Thyroid gland (tissue), 4 donors: Measurements from ENCODE around the gene NNAT. TPM values are rescaled to one million over a fixed set of nuclear protein-coding genes. Genes with fewer than 3 reads are reported as not detected.

ENCODE experiments used
- DNase-seq, 2 donors: peaks; one replicate each; pipeline ENCODE4 v3.0.0-alpha.2; 2019
- H3K27ac ChIP-seq, 3 donors: fragments of 200-600 bp; sonication (generic); 1 replicate in 2 of 3; 2 replicates in 1 of 3; pipeline ENCODE4 v1.5.1; 2016 to 2019; ENCODE audit warnings: mild to moderate bottlenecking in 1 of 3, moderate library complexity in 1 of 3
- H3K27me3 ChIP-seq: fragments of 200-600 bp; sonication (generic); one replicate; pipeline ENCODE4 v1.5.1; 2019
- H3K36me3 ChIP-seq, 2 donors: fragments of 200-600 bp; sonication (generic); one replicate each; pipeline ENCODE4 v1.5.1; 2016 to 2019
- H3K4me1 ChIP-seq, 2 donors: fragments of 200-600 bp; sonication (generic); one replicate each; pipeline ENCODE4 v1.5.1; 2017 to 2019
- H3K4me3 ChIP-seq, 3 donors: fragments of 200-600 bp; sonication (generic); replicated peaks in 1 of 3; 1 replicate in 2 of 3; 2 replicates in 1 of 3; pipeline ENCODE4 v1.5.1; 2016; ENCODE audit warnings: mild to moderate bottlenecking in 1 of 3
- H3K9me3 ChIP-seq: fragments of 200-600 bp; sonication (generic); one replicate; pipeline ENCODE4 v1.5.1; 2017
- POLR2A ChIP-seq, 2 donors: fragments of 450-650 bp; IDR thresholded peaks; one replicate each; pipeline ENCODE4 v1.6.1; 2017; ENCODE audit warnings: antibody characterized with exemption in 2 of 2, mild to moderate bottlenecking in 2 of 2, moderate library complexity in 1 of 2
- WGBS, 2 donors: methylation state at CpG; one replicate each; pipeline ENCODE4 v1.1.5; 2017; 5-methylcytosine and 5-hydroxymethylcytosine counted together
- intact Hi-C: fragments of 100-400 bp; cut with DNase I; formaldehyde crosslinking; loops from one replicate; pipeline ENCODE4 v1.15.1; 2023
- total RNA-seq, 4 donors: library from RNA; depleted of rRNA; stranded (reverse); fragments of >200 nt; gene quantifications; one replicate each; pipeline ENCODE4 v1.2.3, GENCODE V29; 2016
- TF ChIP-seq, protein P1 (sequence below), 6 experiments: fragments of 200-600 bp in 3 of 6; fragments of 450-650 bp in 3 of 6; sonication (generic) in 3 of 6; IDR thresholded peaks; one replicate each; pipeline ENCODE4 v1.5.1; 2016 to 2019; ENCODE audit warnings: antibody characterized with exemption in 6 of 6, mild to moderate bottlenecking in 2 of 6, inconsistent platforms in 1 of 6, moderate library complexity in 1 of 6

Gene NNAT
- total RNA-seq, 4 donors from 2014 or later: 0.45 to 4.9 (median 1.6) TPM

DNA sequence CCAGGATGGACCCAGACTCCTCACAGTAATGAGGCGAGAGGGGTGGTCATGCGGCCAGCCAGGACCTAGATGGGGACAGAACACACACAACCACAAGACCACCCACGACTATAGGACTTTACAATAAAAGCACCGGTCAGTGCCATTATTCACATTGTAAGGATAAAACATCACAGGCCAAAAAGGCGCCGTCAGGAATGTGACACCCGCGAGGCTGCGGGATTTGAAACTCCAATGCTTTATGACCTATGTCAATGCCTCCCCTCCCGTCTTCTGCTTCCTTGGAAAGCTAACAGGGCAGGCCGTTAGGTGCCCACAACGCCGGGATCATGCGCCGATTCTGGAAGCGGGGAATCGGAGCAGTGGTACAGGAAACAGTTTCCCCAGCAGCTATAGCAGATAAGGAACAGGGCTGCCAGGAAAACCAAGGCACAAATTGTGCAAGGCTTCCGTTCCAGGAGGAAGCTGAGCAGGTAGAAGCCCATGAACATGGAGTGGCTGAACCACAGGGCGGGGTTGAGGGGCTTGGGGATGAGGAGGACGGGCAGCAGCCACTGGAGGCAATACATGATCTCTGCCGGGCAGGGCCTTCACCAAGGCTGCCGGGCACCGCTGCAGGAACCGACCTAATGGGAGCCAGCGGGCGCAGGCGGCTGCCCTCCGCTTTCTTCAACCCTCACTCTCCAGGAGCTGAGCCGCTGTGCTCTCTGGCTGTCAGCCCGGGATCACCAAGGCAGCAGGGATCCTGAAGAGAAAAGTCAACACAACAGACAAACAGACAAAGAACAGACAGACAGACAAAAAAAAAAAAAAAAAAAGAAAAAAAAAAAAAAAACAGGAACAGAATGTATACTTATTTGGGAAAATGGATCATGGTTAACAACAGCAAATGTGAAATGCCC is 2.2 kb upstream of the NNAT start:
- WGBS, 2 donors: 75% methylated on average over 30 of the region's 30 CpGs
- H3K36me3 ChIP-seq: peaks cover 11 to 20% of the 10 kb centered on the region in 2 donors
- intact Hi-C loops: no loop called here
- peak overlapping the region in 1 of 3 donors; percentile 31 for H3K27ac ChIP-seq
- no peaks in the 10 kb centered on the region for H3K9me3 ChIP-seq
- H3K4me3 ChIP-seq: no peak overlapping the region
- H3K27me3 ChIP-seq: no peaks in the 10 kb centered on the region
- peak; percentile 20 to 24 for DNase-seq
- peaks cover 0 to 9% of the 10 kb centered on the region in 2 donors for H3K4me1 ChIP-seq
- TF ChIP-seq, protein P1, sequence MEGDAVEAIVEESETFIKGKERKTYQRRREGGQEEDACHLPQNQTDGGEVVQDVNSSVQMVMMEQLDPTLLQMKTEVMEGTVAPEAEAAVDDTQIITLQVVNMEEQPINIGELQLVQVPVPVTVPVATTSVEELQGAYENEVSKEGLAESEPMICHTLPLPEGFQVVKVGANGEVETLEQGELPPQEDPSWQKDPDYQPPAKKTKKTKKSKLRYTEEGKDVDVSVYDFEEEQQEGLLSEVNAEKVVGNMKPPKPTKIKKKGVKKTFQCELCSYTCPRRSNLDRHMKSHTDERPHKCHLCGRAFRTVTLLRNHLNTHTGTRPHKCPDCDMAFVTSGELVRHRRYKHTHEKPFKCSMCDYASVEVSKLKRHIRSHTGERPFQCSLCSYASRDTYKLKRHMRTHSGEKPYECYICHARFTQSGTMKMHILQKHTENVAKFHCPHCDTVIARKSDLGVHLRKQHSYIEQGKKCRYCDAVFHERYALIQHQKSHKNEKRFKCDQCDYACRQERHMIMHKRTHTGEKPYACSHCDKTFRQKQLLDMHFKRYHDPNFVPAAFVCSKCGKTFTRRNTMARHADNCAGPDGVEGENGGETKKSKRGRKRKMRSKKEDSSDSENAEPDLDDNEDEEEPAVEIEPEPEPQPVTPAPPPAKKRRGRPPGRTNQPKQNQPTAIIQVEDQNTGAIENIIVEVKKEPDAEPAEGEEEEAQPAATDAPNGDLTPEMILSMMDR (IDR thresholded peaks at IDR 0.05): no peak
- no peak for TF ChIP-seq POLR2A (IDR thresholded peaks at IDR 0.05)

DNA sequence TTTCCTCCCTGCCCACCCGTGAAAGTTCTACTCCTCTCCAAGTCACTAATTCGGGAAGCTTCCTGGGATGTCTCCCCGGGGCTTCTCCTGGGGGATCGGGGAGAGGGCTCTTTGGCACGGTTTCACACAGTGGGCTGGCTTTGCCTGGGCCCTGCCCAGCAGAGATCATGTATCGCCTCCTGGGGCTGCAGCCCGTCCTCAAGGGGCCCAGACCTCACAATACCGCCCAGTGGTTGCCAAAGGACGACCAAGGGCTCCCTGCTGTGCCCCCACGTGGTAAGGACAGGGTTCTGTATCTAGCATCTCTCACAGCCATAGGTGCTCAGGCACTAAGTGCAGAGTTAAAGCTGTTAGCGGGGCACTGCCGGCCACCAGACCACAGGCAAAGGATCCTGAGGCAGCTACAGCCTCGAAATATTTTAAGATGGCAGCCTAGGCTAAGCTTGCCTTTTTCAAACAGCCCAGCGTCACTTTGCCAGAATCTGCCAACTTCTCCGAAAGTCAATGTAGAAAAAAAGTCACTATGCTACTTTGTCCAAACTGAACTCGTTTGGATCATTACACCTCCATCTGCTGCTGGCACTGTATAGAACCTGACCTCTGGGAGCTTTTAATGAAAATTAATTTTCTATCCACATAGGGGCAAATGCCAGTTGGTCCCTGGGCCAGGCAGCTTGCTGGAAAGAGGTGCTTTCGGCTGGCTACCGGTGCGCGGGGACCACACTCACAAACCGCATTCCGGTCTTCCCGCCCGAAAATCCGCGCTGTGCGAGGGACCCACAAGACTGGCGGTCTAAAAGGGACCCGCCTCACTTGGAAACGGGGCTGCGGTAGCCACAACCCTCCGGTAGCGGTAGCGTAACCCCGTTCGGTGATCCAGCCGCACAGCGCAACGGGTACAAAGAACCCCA is 1.3 kb upstream of the NNAT start:
- intact Hi-C loops: no loop called here
- 83 to 87% methylated on average over 37 to 39 of the region's 39 CpGs for WGBS, 2 donors
- H3K27me3 ChIP-seq: no peaks in the 10 kb centered on the region
- H3K4me3 ChIP-seq: no peak overlapping the region
- DNase-seq: no peak
- H3K9me3 ChIP-seq: no peaks in the 10 kb centered on the region
- TF ChIP-seq POLR2A (IDR thresholded peaks at IDR 0.05): no peak
- TF ChIP-seq, protein P1 (IDR thresholded peaks at IDR 0.05): no peak
- peak overlapping the region in 1 of 3 donors; percentile 31 for H3K27ac ChIP-seq
- H3K4me1 ChIP-seq: peaks cover 3 to 18% of the 10 kb centered on the region in 2 donors
- H3K36me3 ChIP-seq: peaks cover 7 to 16% of the 10 kb centered on the region in 2 donors

DNA sequence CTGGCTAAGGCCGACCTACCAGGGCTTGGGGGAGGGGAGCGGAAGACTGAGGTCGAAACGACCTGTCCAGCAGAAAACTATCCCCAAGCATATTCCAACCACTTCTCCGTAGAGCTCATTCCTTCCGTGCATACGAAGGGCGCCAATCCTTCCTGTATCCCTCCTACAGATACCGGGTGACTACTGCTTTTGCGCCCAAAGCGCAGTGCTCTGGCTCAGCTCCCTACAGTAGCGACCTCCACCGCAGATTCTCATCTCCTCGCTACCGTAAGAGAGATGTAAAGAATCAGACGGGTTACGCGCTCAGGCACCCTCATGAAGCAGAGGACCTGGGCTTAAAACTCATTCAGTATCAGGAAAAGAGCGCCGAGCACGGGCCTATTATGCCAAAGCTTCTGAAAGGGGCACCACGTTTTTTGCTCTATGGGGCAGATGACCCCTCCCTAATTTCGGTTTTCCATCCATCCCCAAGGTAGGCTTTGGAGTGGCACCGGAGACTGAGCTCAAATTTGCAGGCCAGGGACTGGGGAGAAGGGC is 563 bp upstream of the NNAT start:
- H3K36me3 ChIP-seq: peaks cover 7 to 16% of the 10 kb centered on the region in 2 donors
- intact Hi-C loops: no loop called here
- H3K4me3 ChIP-seq: no peak overlapping the region
- WGBS, 2 donors: 80 to 94% methylated on average over 22 to 24 of the region's 24 CpGs
- no peaks in the 10 kb centered on the region for H3K9me3 ChIP-seq
- no peak overlapping the region for H3K27ac ChIP-seq
- DNase-seq: no peak
- no peaks in the 10 kb centered on the region for H3K27me3 ChIP-seq
- TF ChIP-seq, protein P1 (IDR thresholded peaks at IDR 0.05): no peak
- H3K4me1 ChIP-seq: peaks cover 10 to 25% of the 10 kb centered on the region in 2 donors

DNA sequence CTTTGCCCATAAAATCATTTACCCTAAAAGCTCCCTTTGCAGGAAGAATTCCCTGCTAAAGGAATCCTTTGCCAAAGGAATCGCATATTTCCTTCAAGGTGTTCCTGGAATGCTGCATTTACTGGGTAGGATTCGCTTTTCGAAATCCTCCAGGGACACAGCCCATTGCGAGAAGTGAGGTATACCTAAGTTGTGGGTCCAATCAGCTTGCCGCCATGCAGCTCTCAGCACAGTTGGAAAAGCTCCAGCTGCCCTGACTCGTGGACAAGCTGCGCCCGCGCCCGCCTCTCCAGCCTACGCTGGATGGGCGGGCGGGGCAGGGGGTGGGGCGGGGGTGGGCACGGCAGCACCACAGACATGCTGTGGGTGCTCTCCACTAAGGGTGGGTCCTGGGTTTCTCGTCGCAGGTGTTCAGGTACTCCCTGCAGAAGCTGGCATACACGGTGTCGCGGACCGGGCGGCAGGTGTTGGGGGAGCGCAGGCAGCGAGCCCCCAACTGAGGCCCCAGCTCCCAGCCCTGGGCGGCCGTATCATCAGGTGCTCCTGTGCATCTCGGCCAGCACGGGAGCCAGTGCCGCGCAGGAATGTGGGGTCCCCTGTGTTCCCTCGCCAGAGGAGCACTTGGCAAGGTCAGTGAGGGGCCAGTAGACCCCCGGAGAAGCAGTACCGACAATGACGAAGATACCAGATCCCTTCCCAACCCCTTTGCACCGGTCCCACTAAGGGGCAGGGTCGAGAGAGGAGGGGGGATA is 1.4 kb downstream of the NNAT start:
- peak; percentile 76 to 78 for DNase-seq
- Histone ChIP-seq H3K4me1 (peaks cover 22 to 36% of the 10 kb centered on the region in 2 donors), H3K4me3 (no peak overlapping the region), H3K9me3 (no peaks in the 10 kb centered on the region), H3K36me3 (peaks cover 5 to 15% of the 10 kb centered on the region in 2 donors), H3K27ac (no peak overlapping the region), H3K27me3 (no peaks in the 10 kb centered on the region)
- TF ChIP-seq, protein P1 (IDR thresholded peaks at IDR 0.05): no peak
- TF ChIP-seq POLR2A (IDR thresholded peaks at IDR 0.05): no peak
- 58 to 77% methylated on average over 6 to 26 of the region's 36 CpGs for WGBS, 2 donors
- intact Hi-C loops: no loop called here
